Panc1 (cell line): ENCODE results near the gene CABCOCO1. TPM values are rescaled to one million over a fixed set of nuclear protein-coding genes. Genes with fewer than 3 reads are reported as not detected.

Experiments
- ATAC-seq: fragments of 200-7000 bp; cut with Tn5 transposase; 2 replicates; pipeline ENCODE4 v1.9.1; 2020; ENCODE audit warnings: mild to moderate bottlenecking, moderate library complexity
- BruUV-seq: library from RNA; stranded (reverse); fragments of 400-500 nt; replicated peaks from 2 replicates; lab custom pipeline; 2021; lab: Mats Ljungman, UMichigan
- CTCF ChIA-PET: fragments of 300-600 bp; sonication (Branson Sonifier 250); formaldehyde crosslinking; loops from one replicate; lab custom pipeline; 2022; ENCODE audit warnings: antibody characterized with exemption; lab: Charles Lee
- POLR2A ChIA-PET: fragments of 300-600 bp; sonication (Branson Sonifier 250); formaldehyde crosslinking; loops from one replicate; lab custom pipeline; 2022; ENCODE audit warnings: antibody characterized with exemption; lab: Charles Lee
- DNase-seq: peaks from one replicate; pipeline ENCODE4 v3.0.0-alpha.2; 2010; ENCODE audit warnings: low read depth, low spot score
- H3K27ac ChIP-seq: 2 replicates; pipeline ENCODE4 v1.5.1; 2011; ENCODE audit warnings: mild to moderate bottlenecking, low read length, inconsistent platforms
- H3K27me3 ChIP-seq: fragments of 200-500 bp; sonication (Bioruptor generic); 2 replicates; pipeline ENCODE4 v1.6.0; 2014; ENCODE audit warnings: low read length, inconsistent platforms; ENCODE audit not compliant: control insufficient read depth, insufficient read depth
- H3K36me3 ChIP-seq: fragments of 200-500 bp; sonication (Bioruptor generic); 2 replicates; pipeline ENCODE4 v1.5.1; 2014; ENCODE audit warnings: inconsistent platforms, mild to moderate bottlenecking, low read length, moderate library complexity; ENCODE audit not compliant: control insufficient read depth, insufficient read depth
- H3K4me1 ChIP-seq: 2 replicates; pipeline ENCODE4 v1.5.1; 2011; ENCODE audit warnings: inconsistent platforms, mild to moderate bottlenecking, low read length, moderate library complexity; ENCODE audit not compliant: control insufficient read depth, insufficient read depth
- H3K4me3 ChIP-seq, 2 experiments: 2 replicates each; pipeline ENCODE4 v1.5.1; 2011 to 2012; ENCODE audit warnings: low read depth in 2 of 2, low read length in 2 of 2, mild to moderate bottlenecking in 2 of 2, inconsistent platforms in 1 of 2, moderate library complexity in 1 of 2
- H3K9me3 ChIP-seq: fragments of 200-500 bp; sonication (Bioruptor generic); 2 replicates; pipeline ENCODE4 v1.5.1; 2014; ENCODE audit warnings: low read depth, mild to moderate bottlenecking, inconsistent platforms, low read length, moderate library complexity; ENCODE audit not compliant: control insufficient read depth, insufficient read depth
- POLR2AphosphoS5 ChIP-seq: IDR thresholded peaks from 2 replicates; pipeline ENCODE4 v1.6.1; 2012; ENCODE audit warnings: mild to moderate bottlenecking, low read depth, low read length, moderate library complexity
- SIN3A ChIP-seq: IDR thresholded peaks from 2 replicates; pipeline ENCODE4 v1.6.1; 2012; ENCODE audit warnings: low read depth, mild to moderate bottlenecking, low read length, moderate library complexity, borderline replicate concordance; ENCODE audit not compliant: insufficient read depth
- TCF7L2 ChIP-seq: IDR thresholded peaks from 2 replicates; pipeline ENCODE4 v1.6.1; 2011; ENCODE audit warnings: mild to moderate bottlenecking, low read depth, low read length, inconsistent platforms
- in situ Hi-C: cut with HindIII; loops from 2 replicates; pipeline ENCODE4 v1.10.0; 2016; ENCODE audit warnings: low sequenced_read_pairs, low pct_unique_long_range_greater_than_20kb
- intact Hi-C: fragments of 100-400 bp; cut with micrococcal nuclease; formaldehyde crosslinking; loops from one replicate; pipeline ENCODE4 v1.10.0; 2022; ENCODE audit not compliant: unreplicated experiment
- total RNA-seq: library from RNA; stranded (reverse); gene quantifications from one replicate; pipeline ENCODE4 v1.2.1, GENCODE V29; 2021; ENCODE audit not compliant: unreplicated experiment
- TF ChIP-seq, protein P1 (sequence below), 2 experiments: IDR thresholded peaks; 2 replicates each; pipeline ENCODE4 v1.6.1; 2011 to 2012; ENCODE audit warnings: low read depth in 2 of 2, control low read depth in 1 of 2, low read length in 1 of 2, mild to moderate bottlenecking in 1 of 2, moderate library complexity in 1 of 2; ENCODE audit not compliant: insufficient read depth in 1 of 2
- TF ChIP-seq, protein P2 (sequence below): fragments of 450-650 bp; IDR thresholded peaks from 2 replicates; pipeline ENCODE4 v1.5.1; 2017; ENCODE audit warnings: mild to moderate bottlenecking

Gene CABCOCO1
- total RNA-seq, 1 experiment from 2014 or later = 4.0 TPM

DNA sequence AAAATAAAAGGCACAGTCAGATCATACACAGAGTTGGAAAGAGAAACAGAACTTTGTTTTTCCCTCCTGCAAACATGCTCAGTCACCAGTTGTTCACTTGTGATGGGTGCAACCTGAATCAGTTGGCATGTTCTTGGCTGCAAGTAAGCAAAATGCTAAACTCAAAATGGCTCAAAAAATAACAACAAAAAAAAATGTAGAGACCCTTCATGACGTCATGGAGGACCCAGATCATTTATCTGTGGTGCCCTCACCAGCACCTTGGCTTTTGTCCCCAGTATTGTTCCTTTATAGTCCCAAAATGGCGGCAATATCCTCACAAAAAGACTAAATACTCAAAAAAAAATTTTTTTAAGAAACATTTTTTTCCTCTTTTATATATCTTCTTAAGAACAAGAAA is 112.4 kb downstream of the CABCOCO1 start:
- ChIA-PET POLR2A (no interaction called here), CTCF (no interaction called here)
- in situ Hi-C loops (no loop called here), intact Hi-C loops (no loop called here)
- Histone ChIP-seq H3K27me3 (no peaks in the 10 kb centered on the region), H3K4me3 (no peak overlapping the region), H3K9me3 (no peaks in the 10 kb centered on the region), H3K36me3 (no peaks in the 10 kb centered on the region), H3K27ac (no peak overlapping the region), H3K4me1 (no peaks in the 10 kb centered on the region)
- TF ChIP-seq, protein P1, sequence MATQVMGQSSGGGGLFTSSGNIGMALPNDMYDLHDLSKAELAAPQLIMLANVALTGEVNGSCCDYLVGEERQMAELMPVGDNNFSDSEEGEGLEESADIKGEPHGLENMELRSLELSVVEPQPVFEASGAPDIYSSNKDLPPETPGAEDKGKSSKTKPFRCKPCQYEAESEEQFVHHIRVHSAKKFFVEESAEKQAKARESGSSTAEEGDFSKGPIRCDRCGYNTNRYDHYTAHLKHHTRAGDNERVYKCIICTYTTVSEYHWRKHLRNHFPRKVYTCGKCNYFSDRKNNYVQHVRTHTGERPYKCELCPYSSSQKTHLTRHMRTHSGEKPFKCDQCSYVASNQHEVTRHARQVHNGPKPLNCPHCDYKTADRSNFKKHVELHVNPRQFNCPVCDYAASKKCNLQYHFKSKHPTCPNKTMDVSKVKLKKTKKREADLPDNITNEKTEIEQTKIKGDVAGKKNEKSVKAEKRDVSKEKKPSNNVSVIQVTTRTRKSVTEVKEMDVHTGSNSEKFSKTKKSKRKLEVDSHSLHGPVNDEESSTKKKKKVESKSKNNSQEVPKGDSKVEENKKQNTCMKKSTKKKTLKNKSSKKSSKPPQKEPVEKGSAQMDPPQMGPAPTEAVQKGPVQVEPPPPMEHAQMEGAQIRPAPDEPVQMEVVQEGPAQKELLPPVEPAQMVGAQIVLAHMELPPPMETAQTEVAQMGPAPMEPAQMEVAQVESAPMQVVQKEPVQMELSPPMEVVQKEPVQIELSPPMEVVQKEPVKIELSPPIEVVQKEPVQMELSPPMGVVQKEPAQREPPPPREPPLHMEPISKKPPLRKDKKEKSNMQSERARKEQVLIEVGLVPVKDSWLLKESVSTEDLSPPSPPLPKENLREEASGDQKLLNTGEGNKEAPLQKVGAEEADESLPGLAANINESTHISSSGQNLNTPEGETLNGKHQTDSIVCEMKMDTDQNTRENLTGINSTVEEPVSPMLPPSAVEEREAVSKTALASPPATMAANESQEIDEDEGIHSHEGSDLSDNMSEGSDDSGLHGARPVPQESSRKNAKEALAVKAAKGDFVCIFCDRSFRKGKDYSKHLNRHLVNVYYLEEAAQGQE (IDR thresholded peaks at IDR 0.05; ENCODE audit: insufficient read depth in 1 of 2, low read depth in 2 of 2, low read length in 1 of 2) = no peak
- TF ChIP-seq SIN3A (no peak), TCF7L2 (no peak), POLR2AphosphoS5 (no peak)
- TF ChIP-seq, protein P2, sequence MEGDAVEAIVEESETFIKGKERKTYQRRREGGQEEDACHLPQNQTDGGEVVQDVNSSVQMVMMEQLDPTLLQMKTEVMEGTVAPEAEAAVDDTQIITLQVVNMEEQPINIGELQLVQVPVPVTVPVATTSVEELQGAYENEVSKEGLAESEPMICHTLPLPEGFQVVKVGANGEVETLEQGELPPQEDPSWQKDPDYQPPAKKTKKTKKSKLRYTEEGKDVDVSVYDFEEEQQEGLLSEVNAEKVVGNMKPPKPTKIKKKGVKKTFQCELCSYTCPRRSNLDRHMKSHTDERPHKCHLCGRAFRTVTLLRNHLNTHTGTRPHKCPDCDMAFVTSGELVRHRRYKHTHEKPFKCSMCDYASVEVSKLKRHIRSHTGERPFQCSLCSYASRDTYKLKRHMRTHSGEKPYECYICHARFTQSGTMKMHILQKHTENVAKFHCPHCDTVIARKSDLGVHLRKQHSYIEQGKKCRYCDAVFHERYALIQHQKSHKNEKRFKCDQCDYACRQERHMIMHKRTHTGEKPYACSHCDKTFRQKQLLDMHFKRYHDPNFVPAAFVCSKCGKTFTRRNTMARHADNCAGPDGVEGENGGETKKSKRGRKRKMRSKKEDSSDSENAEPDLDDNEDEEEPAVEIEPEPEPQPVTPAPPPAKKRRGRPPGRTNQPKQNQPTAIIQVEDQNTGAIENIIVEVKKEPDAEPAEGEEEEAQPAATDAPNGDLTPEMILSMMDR = no peak
- DNase-seq (no peak), ATAC-seq (no peak)
- BruUV-seq = no TSS peak

DNA sequence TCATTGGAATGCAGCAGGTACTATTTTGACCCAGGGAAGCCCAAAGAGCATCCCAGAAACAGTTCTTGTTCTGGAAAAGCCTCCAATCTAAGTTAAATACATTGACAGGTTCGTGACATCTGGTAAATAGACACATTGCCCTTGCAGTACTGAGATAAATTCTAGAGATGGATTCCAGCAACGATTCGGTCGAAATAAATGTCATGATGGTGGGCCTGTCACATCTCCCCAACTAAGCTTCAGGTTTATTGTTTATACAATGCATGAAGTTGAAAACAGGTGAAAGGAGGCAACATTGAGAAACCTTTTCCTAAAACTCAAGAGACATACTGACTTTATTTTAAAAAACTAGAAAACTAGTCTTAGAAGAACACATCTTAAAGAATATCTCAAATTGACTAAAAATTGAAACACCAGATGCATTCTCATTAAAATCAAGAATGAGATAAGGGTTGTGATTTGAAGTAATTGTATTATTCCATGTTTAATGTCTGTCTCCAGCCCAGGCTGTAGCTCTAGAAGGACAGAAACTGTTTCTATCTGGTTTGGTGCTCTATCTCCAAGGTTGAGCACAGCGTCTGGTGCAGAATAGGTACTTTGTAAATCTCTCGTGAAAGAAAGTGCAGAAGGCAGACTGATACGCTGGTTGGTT is 114.0 kb downstream of the CABCOCO1 start:
- no peak for ATAC-seq
- TF ChIP-seq TCF7L2 = no peak
- no peak for TF ChIP-seq POLR2AphosphoS5
- TF ChIP-seq SIN3A = no peak
- TF ChIP-seq, protein P1 (IDR thresholded peaks at IDR 0.05; ENCODE audit: insufficient read depth in 1 of 2, low read depth in 2 of 2, low read length in 1 of 2) = no peak
- TF ChIP-seq, protein P2 = no peak
- Histone ChIP-seq H3K27me3 (no peaks in the 10 kb centered on the region), H3K4me3 (no peak overlapping the region), H3K27ac (no peak overlapping the region), H3K4me1 (no peaks in the 10 kb centered on the region), H3K36me3 (no peaks in the 10 kb centered on the region), H3K9me3 (no peaks in the 10 kb centered on the region)
- ChIA-PET CTCF (no interaction called here), POLR2A (no interaction called here)
- intact Hi-C loops = no loop called here
- no peak for DNase-seq
- in situ Hi-C loops = no loop called here
- BruUV-seq = no TSS peak
